GM10248 (cell line): ENCODE results near the gene OCA2.

ENCODE experiments used
- CTCF ChIA-PET: fragments of 300-600 bp; sonication (Branson Sonifier 250); formaldehyde crosslinking; extraction: SDS; loops from one replicate; lab custom pipeline; 2021; ENCODE audit warnings: antibody characterized with exemption; lab: Yijun Ruan, JAX
- POLR2A ChIA-PET: fragments of 350-650 bp; sonication (Branson Sonifier 250); formaldehyde crosslinking; extraction: SDS; loops from one replicate; lab custom pipeline; 2020; ENCODE audit warnings: antibody characterized with exemption; lab: Yijun Ruan, JAX
- DNase-seq: peaks from one replicate; pipeline ENCODE4 v3.0.0; 2012; ENCODE audit errors: extremely low spot score
- TF ChIP-seq, protein P1 (sequence below): IDR thresholded peaks from 2 replicates; pipeline ENCODE4 v1.5.1; 2012; ENCODE audit warnings: mild to moderate bottlenecking, low read depth; ENCODE audit errors: extremely low read depth, missing control alignments, control extremely low read depth

Gene OCA2

DNA sequence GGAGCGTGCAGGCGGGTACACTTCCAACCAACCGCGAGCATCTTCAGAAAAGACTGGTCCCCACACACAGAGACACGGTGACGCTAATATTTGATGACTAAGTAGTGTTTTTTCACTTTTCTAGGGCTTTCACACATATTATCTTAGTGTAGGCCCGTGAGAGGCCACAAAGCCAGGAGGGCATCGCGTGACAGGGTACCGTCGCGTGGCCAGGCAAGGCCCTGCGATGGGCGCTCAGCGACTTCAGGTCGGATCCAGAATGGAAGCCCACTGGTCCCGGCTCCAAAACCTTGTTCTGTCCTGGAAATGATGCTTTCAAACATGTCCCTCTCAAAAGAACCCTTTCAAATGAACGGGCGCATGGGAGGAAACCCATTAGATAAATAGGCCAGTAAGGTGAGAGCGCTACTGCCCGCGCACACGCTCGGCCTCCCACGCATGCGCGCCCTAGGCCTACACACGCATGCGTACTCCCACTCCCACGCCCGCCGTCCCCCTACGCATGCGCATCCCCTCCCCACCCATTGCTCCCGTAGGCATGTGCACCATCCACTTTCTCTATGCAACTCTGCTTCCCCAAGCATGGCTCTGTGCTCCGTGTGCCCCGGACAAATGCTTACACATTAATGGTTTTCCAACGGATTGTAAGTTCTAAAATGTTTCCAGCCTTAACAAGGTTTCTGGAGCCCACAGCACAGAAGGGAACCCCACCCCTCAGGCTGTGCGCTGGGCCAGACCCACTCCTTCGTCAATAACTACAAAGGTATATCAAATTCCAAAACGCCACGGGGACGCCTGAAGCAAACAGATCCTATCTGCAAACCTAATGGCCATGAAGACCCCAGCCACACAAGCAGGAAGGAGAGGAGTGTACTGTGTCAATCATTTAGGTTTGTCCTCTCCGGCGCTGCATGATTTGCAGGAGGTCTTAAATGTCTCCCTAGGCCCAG is 72.1 kb downstream of the OCA2 start:
- POLR2A ChIA-PET, result no interaction called here

DNA sequence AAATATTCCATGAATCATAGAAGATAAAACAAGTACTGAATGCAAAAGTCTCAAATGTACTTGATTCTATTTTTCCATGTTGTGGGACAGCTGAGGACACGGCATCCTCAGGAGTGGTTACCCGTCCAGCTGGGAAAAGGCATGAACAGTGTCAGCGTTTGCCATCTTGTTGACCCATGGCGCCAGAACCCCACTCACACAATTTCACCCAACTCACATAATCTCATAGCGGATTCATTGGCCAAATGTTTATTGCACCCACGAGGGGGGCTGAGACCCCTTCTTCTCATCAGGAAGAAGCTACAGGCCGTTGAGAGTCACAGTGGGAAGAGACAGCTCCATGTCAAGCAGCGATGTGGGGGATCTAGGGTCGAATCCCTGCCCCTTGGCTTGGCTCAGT is 72.9 kb downstream of the OCA2 start:
- DNase-seq, result no peak
- TF ChIP-seq, protein P1, sequence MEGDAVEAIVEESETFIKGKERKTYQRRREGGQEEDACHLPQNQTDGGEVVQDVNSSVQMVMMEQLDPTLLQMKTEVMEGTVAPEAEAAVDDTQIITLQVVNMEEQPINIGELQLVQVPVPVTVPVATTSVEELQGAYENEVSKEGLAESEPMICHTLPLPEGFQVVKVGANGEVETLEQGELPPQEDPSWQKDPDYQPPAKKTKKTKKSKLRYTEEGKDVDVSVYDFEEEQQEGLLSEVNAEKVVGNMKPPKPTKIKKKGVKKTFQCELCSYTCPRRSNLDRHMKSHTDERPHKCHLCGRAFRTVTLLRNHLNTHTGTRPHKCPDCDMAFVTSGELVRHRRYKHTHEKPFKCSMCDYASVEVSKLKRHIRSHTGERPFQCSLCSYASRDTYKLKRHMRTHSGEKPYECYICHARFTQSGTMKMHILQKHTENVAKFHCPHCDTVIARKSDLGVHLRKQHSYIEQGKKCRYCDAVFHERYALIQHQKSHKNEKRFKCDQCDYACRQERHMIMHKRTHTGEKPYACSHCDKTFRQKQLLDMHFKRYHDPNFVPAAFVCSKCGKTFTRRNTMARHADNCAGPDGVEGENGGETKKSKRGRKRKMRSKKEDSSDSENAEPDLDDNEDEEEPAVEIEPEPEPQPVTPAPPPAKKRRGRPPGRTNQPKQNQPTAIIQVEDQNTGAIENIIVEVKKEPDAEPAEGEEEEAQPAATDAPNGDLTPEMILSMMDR, result no peak
- ChIA-PET CTCF (no interaction called here), POLR2A (no interaction called here)

More for the DNA sequence above, 72.1 kb downstream of the OCA2 start:
- CTCF ChIA-PET, result no interaction called here
- TF ChIP-seq, protein P1, result no peak
- DNase-seq, result no peak

DNA sequence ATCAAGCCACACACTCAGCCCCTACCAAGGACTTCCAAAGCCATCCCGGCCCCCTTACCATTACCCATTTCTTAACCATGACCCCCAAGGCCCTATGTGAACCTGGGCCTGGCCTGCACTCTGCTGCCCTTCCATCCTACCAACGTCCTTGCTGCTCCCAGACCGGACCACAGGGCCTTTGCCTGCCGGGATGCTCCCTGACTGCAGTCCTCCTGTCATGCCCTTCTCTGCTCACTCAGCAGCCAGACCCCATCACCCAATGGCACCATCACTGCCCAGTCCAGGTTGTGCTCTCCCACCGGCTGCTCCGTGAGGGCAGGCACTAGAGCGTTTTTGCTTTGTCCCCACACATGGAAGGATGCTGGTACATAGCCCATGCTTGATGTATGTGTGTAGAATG is 73.7 kb downstream of the OCA2 start:
- TF ChIP-seq, protein P1, result no peak
- DNase-seq, result no peak
- CTCF ChIA-PET, result interaction anchor here (1.3 kb wide), 1 partner anchor 9 kb away, joined by 3 read pairs; no protein-coding TSS in a partner anchor
- POLR2A ChIA-PET, result no interaction called here

DNA sequence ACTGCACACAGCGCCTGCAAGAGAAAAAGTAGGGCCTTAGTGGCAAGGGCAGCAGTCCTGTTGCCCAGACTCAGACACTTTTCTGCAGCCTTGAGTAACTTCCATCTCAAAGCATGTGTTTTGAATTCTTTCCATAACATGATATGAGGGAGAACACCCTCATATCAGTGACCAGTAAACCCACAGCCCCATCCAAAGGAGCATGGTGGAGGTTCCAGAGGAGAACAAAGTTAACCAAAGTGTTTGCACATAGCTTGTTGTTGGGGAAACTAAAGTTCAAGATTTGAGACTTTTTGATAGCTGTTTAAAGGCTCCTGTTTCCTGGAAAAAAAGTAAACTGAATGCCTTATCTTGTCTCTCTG is 74.2 kb downstream of the OCA2 start:
- no peak for DNase-seq
- TF ChIP-seq, protein P1, result no peak
- CTCF ChIA-PET, result interaction anchor here (1.0 to 1.3 kb wide), 2 partner anchors 9 to 23 kb away, joined by 3 read pairs; no protein-coding TSS in a partner anchor
- POLR2A ChIA-PET, result no interaction called here

DNA sequence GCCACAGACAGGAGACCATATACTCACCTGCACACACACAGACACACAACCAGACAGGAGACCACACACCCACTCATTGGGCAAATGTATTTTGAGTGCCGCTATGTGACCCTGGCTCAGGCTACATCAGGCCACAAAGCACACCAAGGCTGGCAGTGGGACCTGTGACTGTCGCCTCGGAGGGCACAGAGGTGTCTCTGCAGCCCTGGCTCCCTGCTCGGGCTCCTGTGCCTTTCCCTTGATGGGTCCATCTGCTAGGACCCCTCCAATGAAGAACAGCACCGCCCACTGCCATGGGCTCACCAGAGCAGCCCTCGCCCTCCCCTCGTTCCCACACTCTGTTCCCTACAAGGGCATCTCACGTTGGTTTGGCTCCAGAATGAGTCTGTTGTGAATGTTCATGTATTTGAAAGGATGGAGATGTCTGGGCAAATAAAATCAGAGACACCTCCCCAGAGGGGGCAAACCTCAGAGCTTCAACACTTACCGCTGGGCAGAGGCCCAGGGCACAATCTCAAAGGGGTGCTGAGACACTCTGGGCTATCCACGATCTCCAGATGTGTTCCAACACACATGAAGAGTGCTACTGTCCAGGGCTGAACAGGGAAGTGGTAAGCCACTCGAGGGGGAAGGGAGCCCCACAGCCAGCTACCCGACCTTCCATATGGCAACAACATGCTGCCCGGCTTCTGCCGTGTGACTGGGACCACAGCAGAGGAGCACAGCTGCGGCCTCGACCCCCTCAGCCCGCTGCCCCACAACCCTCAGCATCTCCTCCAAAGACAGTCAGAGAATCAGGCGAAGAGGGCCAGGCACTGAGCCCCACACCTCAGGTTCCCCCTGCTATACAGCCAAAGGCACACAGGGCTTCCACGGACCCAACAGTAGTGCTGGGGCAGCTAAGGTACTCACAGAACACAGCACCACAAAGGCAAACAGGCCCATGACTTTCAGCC is 74.9 kb downstream of the OCA2 start:
- TF ChIP-seq, protein P1, result no peak
- CTCF ChIA-PET, result interaction anchor here (1.0 to 1.3 kb wide), 2 partner anchors 10 to 23 kb away, joined by 3 read pairs; no protein-coding TSS in a partner anchor
- no peak for DNase-seq
- POLR2A ChIA-PET, result no interaction called here

DNA sequence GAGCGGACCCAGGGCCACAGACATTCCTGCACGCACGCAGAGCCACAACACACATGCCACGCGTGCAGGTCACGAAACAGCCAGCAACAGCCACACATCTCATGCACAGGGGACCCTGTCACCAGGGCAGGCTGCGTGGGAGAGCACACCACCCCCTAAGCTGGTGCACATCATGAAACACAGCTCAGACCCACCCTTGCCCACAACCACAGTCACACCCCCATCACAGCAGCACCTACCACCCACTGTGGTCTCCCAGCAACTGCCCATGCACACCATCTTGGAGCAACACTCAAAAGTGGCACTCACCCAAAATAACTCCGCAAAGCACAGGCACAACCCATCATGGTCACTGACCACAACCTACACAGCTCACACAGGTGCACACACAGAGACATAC is 75.7 kb downstream of the OCA2 start:
- ChIA-PET POLR2A (no interaction called here), CTCF (no interaction called here)
- TF ChIP-seq, protein P1, result no peak
- no peak for DNase-seq
